IMR-90 (cell line): ENCODE data around the gene CCNI2. TPM values are rescaled to one million over a fixed set of nuclear protein-coding genes. Genes with fewer than 3 reads are reported as not detected.
"Not testable (repeated sequence)": the region's sequence is repeated elsewhere in the genome, so short reads cannot be mapped to it uniquely, and the experiment has no call there.

Source experiments
- ATAC-seq: fragments of 200-7000 bp; cut with Tn5 transposase; 2 replicates; pipeline ENCODE4 v1.9.1; 2020; ENCODE audit warnings: low read depth, mild to moderate bottlenecking, moderate library complexity
- BruUV-seq: library from RNA; stranded (reverse); fragments of 400-500 nt; replicated peaks from 2 replicates; lab custom pipeline; 2021; lab: Mats Ljungman, UMichigan
- CTCF ChIA-PET: fragments of 300-600 bp; formaldehyde crosslinking; extraction: SDS; loops from one replicate; lab custom pipeline; 2021; ENCODE audit warnings: antibody characterized with exemption; lab: Yijun Ruan, JAX
- POLR2A ChIA-PET: fragments of 300-600 bp; sonication (Branson Sonifier 250); formaldehyde crosslinking; loops from one replicate; lab custom pipeline; 2022; ENCODE audit warnings: antibody characterized with exemption; ENCODE audit not compliant: unreplicated experiment; lab: Charles Lee
- DNase-seq: peaks from one replicate; pipeline ENCODE4 v3.0.0; 2013
- H2AFZ ChIP-seq: replicated peaks from 2 replicates; pipeline ENCODE3; 2013; ENCODE audit warnings: low read length, mild to moderate bottlenecking; ENCODE audit not compliant: poor library complexity
- H2AK5ac ChIP-seq: 2 replicates; pipeline ENCODE4 v1.6.1; 2013; ENCODE audit warnings: low read depth, low read length, inconsistent platforms
- H2AK9ac ChIP-seq: replicated peaks from 2 replicates; pipeline ENCODE3; 2013; ENCODE audit warnings: mild to moderate bottlenecking, low read depth, low read length, moderate library complexity; ENCODE audit not compliant: poor library complexity
- H2BK120ac ChIP-seq: 2 replicates; pipeline ENCODE4 v1.6.1; 2013; ENCODE audit warnings: low read depth, low read length, inconsistent platforms
- H2BK15ac ChIP-seq: 3 replicates; pipeline ENCODE4 v1.6.1; 2013; ENCODE audit warnings: low read depth, low read length, inconsistent platforms
- H2BK20ac ChIP-seq: 2 replicates; pipeline ENCODE4 v1.6.1; 2013; ENCODE audit warnings: low read depth, mild to moderate bottlenecking, inconsistent platforms, low read length, moderate library complexity
- H2BK5ac ChIP-seq: 2 replicates; pipeline ENCODE4 v1.6.1; 2013; ENCODE audit warnings: mild to moderate bottlenecking, low read depth, low read length, inconsistent platforms; ENCODE audit not compliant: poor library complexity, severe bottlenecking
- H3K14ac ChIP-seq: replicated peaks from 2 replicates; pipeline ENCODE4 v1.6.1; 2013; ENCODE audit warnings: low read depth, low read length, inconsistent platforms
- H3K18ac ChIP-seq: 2 replicates; pipeline ENCODE4 v1.6.1; 2013; ENCODE audit warnings: low read depth, low read length, control low read depth
- H3K23ac ChIP-seq: 2 replicates; pipeline ENCODE4 v1.6.1; 2013; ENCODE audit warnings: low read depth, low read length, inconsistent platforms
- H3K27ac ChIP-seq: 2 replicates; pipeline ENCODE4 v1.5.1; 2013; ENCODE audit warnings: mild to moderate bottlenecking, control low read depth, low read length; ENCODE audit not compliant: insufficient read depth
- H3K27me3 ChIP-seq: 2 replicates; pipeline ENCODE4 v1.6.1; 2013; ENCODE audit warnings: low read length; ENCODE audit not compliant: control insufficient read depth, insufficient read depth
- H3K36me3 ChIP-seq: 2 replicates; pipeline ENCODE4 v1.6.1; 2013; ENCODE audit warnings: low read length, mixed read lengths; ENCODE audit not compliant: control insufficient read depth, insufficient read depth
- H3K4ac ChIP-seq: 2 replicates; pipeline ENCODE4 v1.6.1; 2013; ENCODE audit warnings: low read depth, low read length, inconsistent platforms
- H3K4me1 ChIP-seq: 2 replicates; pipeline ENCODE4 v1.6.1; 2013; ENCODE audit warnings: low read length, mixed read lengths; ENCODE audit not compliant: control insufficient read depth, insufficient read depth
- H3K4me2 ChIP-seq: 2 replicates; pipeline ENCODE4 v1.6.1; 2013; ENCODE audit warnings: low read depth, mild to moderate bottlenecking, control low read depth, low read length, moderate library complexity
- H3K4me3 ChIP-seq: 2 replicates; pipeline ENCODE4 v1.5.1; 2013; ENCODE audit warnings: low read depth, mild to moderate bottlenecking, control low read depth, low read length, moderate library complexity; ENCODE audit not compliant: insufficient read depth
- H3K56ac ChIP-seq: 2 replicates; pipeline ENCODE4 v1.6.1; 2013; ENCODE audit warnings: low read length, inconsistent platforms; ENCODE audit not compliant: insufficient read depth; ENCODE audit errors: extremely low read depth
- H3K79me1 ChIP-seq, 2 experiments: 2 replicates each; pipeline ENCODE4 v1.6.1; 2013; ENCODE audit warnings: low read length in 2 of 2, inconsistent platforms in 1 of 2, low read depth in 1 of 2
- H3K9ac ChIP-seq: 2 replicates; pipeline ENCODE4 v1.6.1; 2013; ENCODE audit warnings: low read depth, low read length, control low read depth
- H3K9me1 ChIP-seq: 2 replicates; pipeline ENCODE4 v1.6.1; 2013; ENCODE audit warnings: low read length, inconsistent platforms; ENCODE audit not compliant: insufficient read depth
- H3K9me3 ChIP-seq: 2 replicates; pipeline ENCODE4 v1.6.1; 2013; ENCODE audit warnings: low read length; ENCODE audit not compliant: control insufficient read depth, insufficient read depth
- H4K20me1 ChIP-seq: 2 replicates; pipeline ENCODE4 v1.6.1; 2013; ENCODE audit warnings: low read length, inconsistent platforms; ENCODE audit not compliant: insufficient read depth
- H4K5ac ChIP-seq: 2 replicates; pipeline ENCODE4 v1.6.1; 2013; ENCODE audit warnings: mild to moderate bottlenecking, low read depth, low read length, control low read depth
- H4K8ac ChIP-seq, 2 experiments: 2 replicates each; pipeline ENCODE4 v1.6.1; 2013; ENCODE audit warnings: low read depth in 2 of 2, low read length in 2 of 2, control low read depth in 1 of 2, inconsistent platforms in 1 of 2
- H4K91ac ChIP-seq: 2 replicates; pipeline ENCODE4 v1.6.1; 2013; ENCODE audit warnings: low read depth, low read length, inconsistent platforms; ENCODE audit not compliant: insufficient read depth
- MXI1 ChIP-seq: IDR thresholded peaks from 2 replicates; pipeline ENCODE4 v1.6.1; 2012; ENCODE audit warnings: low read depth, mild to moderate bottlenecking, low read length, moderate library complexity, borderline replicate concordance
- RCOR1 ChIP-seq: IDR thresholded peaks from 2 replicates; pipeline ENCODE4 v1.6.1; 2012; ENCODE audit warnings: mild to moderate bottlenecking, low read length, improper control_type of control experiment; ENCODE audit not compliant: insufficient replicate concordance
- SMC3 ChIP-seq: fragments of 150-350 bp; IDR thresholded peaks from 2 replicates; pipeline ENCODE4 v1.6.1; 2016; ENCODE audit warnings: low read depth, mild to moderate bottlenecking, antibody characterized with exemption, low read length, moderate library complexity
- WGBS, 2 experiments: methylation state at CpG; one replicate each; pipeline versions ENCODE4 v1.1.5 to v1.1.7; 2013; ENCODE audit warnings: missing lambda C conversion rate in 2 of 2; ENCODE audit not compliant: insufficient read length in 1 of 2; ENCODE audit errors: extremely low coverage in 2 of 2; 5-methylcytosine and 5-hydroxymethylcytosine counted together
- dilution Hi-C: fragments of 300-500 bp; cut with HindIII; formaldehyde crosslinking; loops from one replicate; pipeline ENCODE4 v1.14.3; 2018; ENCODE audit warnings: low sequenced_read_pairs; ENCODE audit not compliant: unreplicated experiment
- in situ Hi-C: fragments of 300-500 bp; cut with MboI; formaldehyde crosslinking; loops from 3 replicates; pipeline ENCODE4 v1.14.3; 2019; ENCODE audit warnings: low sequenced_read_pairs, inconsistent platforms, mixed read lengths
- intact Hi-C: fragments of 100-400 bp; cut with micrococcal nuclease; formaldehyde crosslinking; loops from 2 replicates; pipeline ENCODE4 v1.10.0; 2022
- polyA plus RNA-seq, 3 experiments: library from polyadenylated mRNA; depleted of rRNA; stranded (reverse); fragments of >200 nt; gene quantifications; 2 replicates each; pipeline ENCODE4 v1.2.3, GENCODE V29; 2012; ENCODE audit warnings: low replicate concordance in 1 of 3
- total RNA-seq: library from RNA; depleted of rRNA; stranded (reverse); fragments of >200 nt; gene quantifications from 2 replicates; pipeline ENCODE4 v1.2.3, GENCODE V29; 2012

The CCNI2 gene
- total and polyA plus RNA-seq, 2 of the 4 experiments (the other 2 are of a cell fraction): not detected

- Histone ChIP-seq H2BK20ac (no peak overlapping the region), H3K4ac (no peak overlapping the region), H3K4me1 (0 out of 2 replicates have a peak, but pooled peaks cover 2% of the 10 kb centered on the region), H2AK5ac (no peak overlapping the region), H3K18ac (no peak overlapping the region), H3K4me3 (no peak overlapping the region), H4K8ac (no peak overlapping the region), H4K91ac (no peak overlapping the region), H3K23ac (no peak overlapping the region), H3K14ac (no peak overlapping the region), H2BK5ac (no peak overlapping the region), H3K79me1 (no peaks in the 10 kb centered on the region), H3K9me3 (no peaks in the 10 kb centered on the region), H3K56ac (no peak overlapping the region), H3K27ac (no peak overlapping the region), H3K9me1 (no peaks in the 10 kb centered on the region; the same call in 1 of the 2 replicates), H3K27me3 (peaks cover 19% of the 10 kb centered on the region), H3K36me3 (no peaks in the 10 kb centered on the region), H2AFZ (no peak overlapping the region), H3K9ac (no peak overlapping the region), H4K5ac (no peak overlapping the region), H2BK120ac (no peak overlapping the region), H2AK9ac (no peak overlapping the region), H3K4me2 (no peak overlapping the region), H2BK15ac (no peak overlapping the region), H4K20me1 (no peaks in the 10 kb centered on the region)
- ChIA-PET CTCF (interaction anchor here (0.7 to 1.9 kb wide), 2 partner anchors 15 to 18 kb away, joined by 4 read pairs; no protein-coding TSS in a partner anchor), POLR2A (no interaction called here)
- in situ Hi-C loops: no loop called here
- DNase-seq (no peak), ATAC-seq (no peak)
- dilution Hi-C loops: no loop called here
- no TSS peak for BruUV-seq
- intact Hi-C loops: no loop called here
- TF ChIP-seq SMC3 (no peak), MXI1 (no peak), RCOR1 (no peak)
- WGBS, 2 experiments: 78% methylated on average over 1 of the region's 5 CpGs; no CpG with 5 or more reads in 1 of the 2 experiments
These were observed 54.9 kb downstream of the CCNI2 start for GRCh38 chr5:132802044-132802684.

DNA sequence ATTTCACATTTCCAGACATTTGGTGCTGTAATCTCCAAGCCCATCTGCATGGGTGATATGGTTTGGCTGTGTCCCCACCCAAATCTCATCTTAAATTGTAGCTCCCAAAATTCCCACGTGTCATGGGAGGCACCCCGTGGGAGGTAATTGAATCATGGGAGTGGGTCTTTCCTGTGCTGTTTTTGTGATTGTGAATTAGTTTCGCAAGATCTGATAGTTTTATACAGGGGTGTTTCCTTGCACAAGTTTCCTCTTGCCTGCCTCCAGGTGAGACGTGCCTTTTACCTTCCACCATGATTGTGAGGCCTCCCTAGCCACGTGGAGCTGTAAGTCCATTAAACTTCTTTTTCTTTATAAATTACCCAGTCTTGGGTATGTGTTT lies 55.5 kb downstream of the CCNI2 start:
- ATAC-seq, H4K8ac ChIP-seq, H4K91ac ChIP-seq, H3K79me1 ChIP-seq, H2AK5ac ChIP-seq, H2BK20ac ChIP-seq, H3K23ac ChIP-seq, DNase-seq, POLR2A ChIA-PET, H2AFZ ChIP-seq, H3K14ac ChIP-seq, H4K5ac ChIP-seq, H3K9me3 ChIP-seq, H3K36me3 ChIP-seq, H2AK9ac ChIP-seq, BruUV-seq, dilution Hi-C loops, in situ Hi-C loops, H3K9me1 ChIP-seq, H2BK120ac ChIP-seq, H2BK5ac ChIP-seq, H3K9ac ChIP-seq, H3K18ac ChIP-seq, H3K4ac ChIP-seq, H3K4me1 ChIP-seq, H2BK15ac ChIP-seq, H3K27ac ChIP-seq, H4K20me1 ChIP-seq, H3K4me3 ChIP-seq, H3K56ac ChIP-seq, H3K4me2 ChIP-seq, intact Hi-C loops: not testable (repeated sequence)
- CTCF ChIA-PET: interaction anchor here (1.9 kb wide), 1 partner anchor 17 kb away, joined by 4 read pairs; no protein-coding TSS in a partner anchor
- peaks cover 17% of the 10 kb centered on the region for H3K27me3 ChIP-seq
- WGBS, 2 experiments: no CpG with 5 or more reads among the region's 5 CpGs
